SH-SY5Y (cell line): ENCODE measurements around the gene HS6ST1.

Experiments used
- GATA2 ChIP-seq: IDR thresholded peaks from 2 replicates; pipeline ENCODE4 v1.6.1; 2011; ENCODE audit warnings: mild to moderate bottlenecking, low read depth, low read length
- GATA3 ChIP-seq: IDR thresholded peaks from 2 replicates; pipeline ENCODE4 v1.6.1; 2011; ENCODE audit warnings: low read depth, mild to moderate bottlenecking, low read length, moderate library complexity

DNA sequence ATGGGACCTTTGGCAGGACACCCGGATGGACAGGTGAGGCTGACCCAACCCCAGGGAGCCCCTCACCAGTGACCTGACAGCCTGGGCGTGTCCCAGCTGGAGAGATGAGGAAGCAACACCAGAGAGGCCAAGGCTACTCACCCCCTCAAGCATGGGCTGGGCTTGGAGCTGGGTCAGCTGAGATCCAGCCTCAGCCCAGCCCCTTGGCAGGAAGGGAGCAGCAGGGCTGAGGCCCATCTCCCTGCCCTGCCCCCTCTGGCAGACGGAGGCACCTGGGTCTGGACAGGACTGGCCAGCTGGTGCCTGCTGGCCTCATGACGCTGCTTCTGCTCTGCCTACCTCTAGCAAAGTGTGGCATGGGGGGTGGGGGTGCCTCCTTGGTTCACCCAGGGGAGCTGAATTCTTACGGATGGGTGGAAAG lies 37.8 kb downstream of the HS6ST1 start:
- no peak for TF ChIP-seq GATA2
- no peak for TF ChIP-seq GATA3
